ENCODE results near the gene MEF2C.

The MEF2C gene

GRCh38 chr5:88745093-88745696, 137.8 kb downstream of the MEF2C start:
- no peak for DNase-seq

GRCh38 chr5:88743231-88743834, 139.7 kb downstream of the MEF2C start:
- DNase-seq, result no peak

- no peak for DNase-seq
Observed at GRCh38 chr5:88741964-88742363, 141.0 kb downstream of the MEF2C start.

- DNase-seq, result no peak
Observed at GRCh38 chr5:88740604-88741185, 142.3 kb downstream of the MEF2C start.

GRCh38 chr5:88736494-88736893, 146.5 kb downstream of the MEF2C start:
- no peak for DNase-seq

- DNase-seq, result no peak
Observed at GRCh38 chr5:88734983-88735382, 148.0 kb downstream of the MEF2C start.

- DNase-seq, result no peak
Observed at GRCh38 chr5:88734191-88734640, 148.8 kb downstream of the MEF2C start.

GRCh38 chr5:88732862-88733261, 150.1 kb downstream of the MEF2C start:
- DNase-seq, result no peak

- DNase-seq, result no peak
Observed at GRCh38 chr5:88732181-88732633, 150.8 kb downstream of the MEF2C start.

- no peak for DNase-seq
Observed at GRCh38 chr5:88729829-88730182, 153.2 kb downstream of the MEF2C start.

- DNase-seq, result peak; percentile 45
Observed at GRCh38 chr5:88729084-88729828, 153.7 kb downstream of the MEF2C start.

GRCh38 chr5:88727705-88728313, 155.2 kb downstream of the MEF2C start:
- DNase-seq, result no peak

GRCh38 chr5:88725454-88725853, 157.5 kb downstream of the MEF2C start:
- no peak for DNase-seq

GRCh38 chr5:88724201-88724600, 158.8 kb downstream of the MEF2C start:
- DNase-seq, result no peak

GRCh38 chr5:88722546-88723073, 160.4 kb downstream of the MEF2C start:
- no peak for DNase-seq

- no peak for DNase-seq
Observed at GRCh38 chr5:88719434-88719833, 163.6 kb downstream of the MEF2C start.

- no peak for DNase-seq
Observed at GRCh38 chr5:88718736-88719135, 164.2 kb downstream of the MEF2C start.

GRCh38 chr5:88716101-88716500, 166.9 kb downstream of the MEF2C start:
- DNase-seq, result no peak

GRCh38 chr5:88715503-88715902, 167.5 kb downstream of the MEF2C start:
- no peak for DNase-seq

GRCh38 chr5:88713818-88714217, 169.2 kb downstream of the MEF2C start:
- DNase-seq, result no peak

- DNase-seq, result no peak
Observed at GRCh38 chr5:88708682-88709398, 174.1 kb downstream of the MEF2C start.

- no peak for DNase-seq
Observed at GRCh38 chr5:88708021-88708420, 175.0 kb downstream of the MEF2C start.

All from activated CD4-positive, CD25-positive, alpha-beta regulatory T cell treated with anti-CD3 and anti-CD28 coated beads, Interleukin-2, amount 50 U/mL, for 72 hours (primary cell).